Cardiac septum (tissue), 1 donor: ENCODE measurements around the gene HAVCR1. TPM values are rescaled to one million over a fixed set of nuclear protein-coding genes. Genes with fewer than 3 reads are reported as not detected.
A peak's percentile ranks its signal among the peaks of the same experiment; 100 is the strongest.
"Not testable (repeated sequence)": the region's sequence is repeated elsewhere in the genome, so short reads cannot be mapped to it uniquely, and the experiment has no call there.

Experiments used
- DNase-seq: peaks from one replicate; pipeline ENCODE4 v3.0.0-alpha.2; 2020; ENCODE audit warnings: low spot score
- intact Hi-C: fragments of 100-400 bp; cut with DNase I; formaldehyde crosslinking; loops from one replicate; pipeline ENCODE4 v1.14.0; 2022
- long read RNA-seq: library from polyadenylated mRNA; unstranded; transcript quantifications from one replicate; pipeline ENCODE4 v2.0.0, GENCODE V29; 2021
- total RNA-seq: library from RNA; stranded (reverse); fragmentation: NEBNext Ultra II Directional; extraction: Animal tissue kit (Norgen Biotek cat#: 25700); gene quantifications from one replicate; pipeline ENCODE4 v1.2.1, GENCODE V29; 2021
- donor health status: DM: no; HTN: no; CAD: no.

Gene HAVCR1
- total RNA-seq: 0.57 TPM
- long read RNA-seq: 0 reads

DNA sequence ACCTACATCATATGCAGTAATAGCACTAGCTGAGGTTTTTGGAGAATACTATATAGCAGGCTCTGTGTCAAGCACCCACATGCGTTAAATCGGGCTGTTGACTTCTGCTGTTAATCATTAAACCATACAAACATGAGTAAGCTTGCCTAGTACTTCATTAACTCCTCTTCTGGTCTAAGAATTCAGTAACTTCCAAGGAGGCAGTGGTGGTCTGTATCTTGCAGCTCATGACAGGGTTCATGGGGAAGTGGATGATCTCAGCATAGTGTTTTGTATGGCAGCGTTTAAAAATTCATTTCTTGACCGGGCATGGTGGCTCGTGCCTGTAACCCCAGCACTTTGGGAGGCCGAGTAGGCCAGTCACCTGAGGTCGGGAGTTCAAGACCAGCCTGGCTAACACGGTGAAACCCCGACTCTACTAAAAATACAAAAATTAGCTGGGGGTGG, at the start of gene HAVCR1:
TSS of gene HAVCR1 (minus strand) at position 24 of the 447 bp plus-strand sequence. CDS start 1,173 bp downstream, outside the sequence.
- DNase-seq: no peak
- intact Hi-C loops: no loop called here

DNA sequence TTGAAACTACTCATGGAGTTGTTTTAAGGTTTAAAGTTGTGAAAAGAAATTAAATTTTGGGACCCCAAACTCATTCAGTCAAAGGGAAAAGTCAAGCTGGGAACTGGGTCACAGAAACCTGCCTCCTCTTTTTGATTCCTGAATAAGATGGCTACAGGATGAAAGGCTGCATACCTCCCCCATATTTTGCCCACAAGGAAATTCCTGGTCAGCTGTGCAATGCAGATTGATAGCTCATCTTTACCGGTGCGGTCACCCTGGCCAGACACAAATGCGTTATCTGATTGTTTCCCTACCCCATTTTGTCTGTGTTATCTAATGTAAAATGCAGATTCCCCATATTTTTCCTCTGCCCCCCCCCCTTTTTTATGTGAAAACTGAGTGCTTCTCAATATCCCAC, 48.6 kb upstream of the HAVCR1 start:
- intact Hi-C loops: no loop called here
- DNase-seq: no peak

DNA sequence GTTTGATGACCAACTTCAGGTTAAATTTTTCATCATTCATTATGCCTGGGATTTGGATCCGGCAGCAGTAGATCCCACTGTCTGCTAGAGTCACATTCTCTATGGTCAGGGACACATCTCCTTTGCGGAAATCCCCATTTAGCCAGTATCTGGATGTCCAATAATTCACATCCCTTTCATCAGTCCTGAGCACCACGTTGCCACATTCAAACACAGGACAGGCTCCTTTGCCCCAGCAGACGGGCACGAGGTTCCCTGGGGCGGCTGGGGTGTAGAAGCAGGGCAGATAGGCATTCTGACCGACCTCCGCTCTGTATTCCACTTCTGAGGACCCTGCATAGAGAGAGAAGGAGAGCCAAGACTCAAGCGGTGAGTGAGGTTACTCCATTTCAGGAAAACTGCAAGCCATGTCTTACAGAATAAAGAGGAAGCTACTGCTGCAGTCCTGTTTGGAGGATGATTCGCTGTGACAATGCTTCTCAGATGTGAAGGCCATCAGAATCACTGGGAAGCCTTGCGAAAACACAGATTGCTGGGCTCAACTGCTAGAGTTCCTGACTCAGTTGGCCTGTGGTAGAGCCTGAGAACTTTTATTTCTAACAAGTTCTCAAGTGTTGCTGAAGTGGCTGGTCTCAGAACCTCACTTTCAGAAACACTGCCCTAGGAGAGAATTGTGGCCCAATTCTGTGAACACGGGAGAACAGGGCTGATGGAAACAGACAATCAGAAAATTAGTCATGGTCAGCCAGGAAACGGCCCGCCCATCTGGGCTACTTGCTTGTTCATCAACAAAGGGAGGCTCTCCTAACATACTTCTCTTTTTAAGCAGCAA, 47.9 kb upstream of the HAVCR1 start:
- DNase-seq: no peak
- intact Hi-C loops: no loop called here

DNA sequence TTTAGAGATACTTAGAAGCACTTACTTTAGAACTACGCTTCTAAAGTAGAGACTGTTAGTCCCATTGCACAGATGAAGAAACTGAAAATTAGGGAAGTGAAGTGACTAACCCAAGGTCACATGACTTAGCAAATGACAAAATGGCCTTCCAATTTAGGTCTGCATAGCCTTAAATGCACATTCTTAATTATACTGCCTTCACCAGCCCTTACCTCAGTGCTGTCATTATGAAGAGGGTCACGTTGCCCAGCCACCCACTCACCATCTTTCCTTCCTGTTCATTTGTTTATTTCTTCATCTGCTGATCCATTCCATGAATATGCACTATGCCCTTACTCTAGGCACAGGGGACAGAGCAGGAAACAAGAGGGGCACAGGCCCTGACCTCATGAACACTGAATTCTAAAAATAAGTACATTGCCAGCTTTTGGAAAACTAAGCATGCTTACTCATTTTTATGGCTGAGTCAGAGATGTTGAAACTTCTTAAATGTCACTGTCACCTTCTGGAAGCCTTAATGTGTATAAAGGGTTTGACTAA, 41.3 kb upstream of the HAVCR1 start:
- intact Hi-C loops: no loop called here
- DNase-seq: no peak

DNA sequence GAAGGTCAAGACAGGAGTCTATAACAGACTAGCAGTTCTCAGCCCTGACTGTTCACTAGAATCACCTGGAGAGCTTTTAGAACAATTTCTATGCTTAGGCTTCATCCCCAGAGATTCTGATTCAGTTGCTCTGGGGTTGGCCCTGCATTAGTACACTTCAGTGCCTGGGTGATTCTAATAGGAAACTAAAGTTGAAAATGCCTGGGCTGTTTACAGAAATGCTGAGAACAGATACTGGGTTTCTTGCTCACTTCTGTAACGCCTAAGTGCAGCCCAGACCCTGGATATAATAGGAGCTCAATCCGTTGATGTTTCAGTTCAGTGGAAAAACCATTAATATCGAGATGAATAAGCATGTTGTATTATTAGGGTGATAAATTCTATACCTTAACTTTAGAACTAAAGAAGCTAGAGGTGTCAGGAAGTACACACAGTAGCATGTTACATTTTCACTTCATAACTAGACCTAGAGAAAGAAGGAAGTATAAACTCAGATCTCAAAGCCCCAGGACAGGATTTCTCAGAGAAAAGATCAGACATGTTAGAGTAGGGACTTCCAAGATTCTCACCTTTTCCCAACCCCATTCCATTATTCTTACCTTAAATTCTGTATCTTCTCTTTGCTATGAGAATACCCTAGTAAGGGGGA, 29.6 kb upstream of the HAVCR1 start:
- DNase-seq: no peak
- intact Hi-C loops: no loop called here

DNA sequence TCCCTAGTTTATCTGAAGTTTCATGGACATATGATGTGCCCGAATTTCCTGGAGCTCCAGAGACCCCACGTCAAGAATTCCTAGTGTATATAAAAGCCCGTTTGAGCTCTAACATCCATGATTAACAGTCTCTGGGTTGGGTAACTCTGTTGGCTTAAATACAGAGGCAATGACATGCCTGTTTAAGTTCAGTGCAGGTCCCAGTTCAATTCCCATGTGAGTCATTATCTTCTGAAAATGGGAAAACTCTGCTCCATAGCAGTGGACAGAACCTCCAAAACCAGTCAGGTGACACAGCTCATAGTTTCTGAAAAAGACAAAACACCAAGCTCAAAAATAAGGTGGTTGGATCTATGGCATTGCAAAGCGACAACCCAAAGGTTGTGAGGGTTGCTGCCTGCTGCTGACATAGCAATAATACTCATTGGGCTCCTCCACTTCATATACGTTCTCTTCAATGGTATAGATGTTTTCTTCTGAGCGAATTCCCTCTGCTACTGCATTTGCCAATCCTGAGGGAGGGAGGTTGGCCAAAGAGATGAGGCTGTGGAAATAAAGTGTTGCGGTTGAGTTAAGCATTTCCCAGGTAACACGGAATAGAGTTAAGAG, 27.9 kb upstream of the HAVCR1 start:
- DNase-seq: no peak
- intact Hi-C loops: no loop called here

DNA sequence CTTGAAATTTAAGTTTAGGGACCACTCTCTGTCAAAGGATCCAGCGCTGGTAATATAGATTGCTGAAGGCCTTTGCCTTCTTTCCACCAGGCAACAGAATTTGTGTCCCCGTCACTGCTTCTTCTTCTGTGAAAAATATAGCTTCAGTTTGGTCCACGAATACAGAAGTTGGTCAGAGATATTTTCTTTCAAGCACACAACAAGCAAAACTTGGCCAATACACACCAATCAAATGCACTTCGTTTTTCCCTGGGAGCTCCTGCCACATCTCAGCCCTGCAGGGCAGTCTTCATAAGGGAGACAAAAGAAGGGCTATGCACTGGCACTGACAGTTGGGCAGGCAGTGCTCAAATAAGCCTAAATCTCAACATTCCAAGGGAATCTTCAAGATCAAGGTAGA, 27.0 kb upstream of the HAVCR1 start:
- no peak for DNase-seq
- intact Hi-C loops: no loop called here

DNA sequence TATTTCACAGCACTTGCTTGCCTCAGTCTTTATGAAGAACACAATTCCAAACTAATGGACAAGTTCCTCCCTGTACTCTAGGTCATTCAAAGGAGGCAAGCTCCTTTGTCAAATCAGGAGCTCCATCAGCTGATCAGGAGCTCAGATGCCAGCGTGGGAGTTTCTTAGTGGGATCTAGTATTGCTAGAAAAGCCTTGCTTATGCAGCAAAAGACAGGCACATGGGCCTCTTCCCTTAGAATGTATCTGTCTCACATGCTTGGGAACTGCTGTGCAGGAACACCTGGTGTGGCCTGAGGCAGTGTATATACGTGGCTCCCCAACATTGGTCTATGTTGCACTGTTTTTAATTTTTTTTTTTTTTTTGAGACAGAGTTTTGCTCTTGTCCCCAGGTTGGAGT, 21.4 kb upstream of the HAVCR1 start:
- DNase-seq: peak; percentile 39
- intact Hi-C loops: no loop called here

DNA sequence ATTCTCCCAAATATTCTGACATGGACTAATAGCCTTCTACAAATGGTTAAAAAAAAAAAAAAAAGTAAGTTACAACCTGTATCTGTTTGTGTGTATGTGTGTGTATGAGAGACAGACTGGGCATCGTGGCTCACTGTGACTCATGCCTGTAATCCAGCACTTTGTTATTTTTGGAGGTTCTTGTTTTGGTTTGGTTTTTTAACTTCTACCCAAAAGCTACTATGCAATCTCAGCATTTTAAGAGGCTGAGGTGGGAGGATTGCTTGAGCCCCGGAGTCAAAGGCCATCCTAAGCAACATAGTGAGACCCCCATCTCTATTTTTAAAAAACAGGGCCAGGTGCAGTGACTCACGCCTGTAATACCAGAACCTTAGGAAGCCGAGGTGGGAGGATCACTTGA, 17.6 kb upstream of the HAVCR1 start:
- DNase-seq: no peak
- intact Hi-C loops: no loop called here

DNA sequence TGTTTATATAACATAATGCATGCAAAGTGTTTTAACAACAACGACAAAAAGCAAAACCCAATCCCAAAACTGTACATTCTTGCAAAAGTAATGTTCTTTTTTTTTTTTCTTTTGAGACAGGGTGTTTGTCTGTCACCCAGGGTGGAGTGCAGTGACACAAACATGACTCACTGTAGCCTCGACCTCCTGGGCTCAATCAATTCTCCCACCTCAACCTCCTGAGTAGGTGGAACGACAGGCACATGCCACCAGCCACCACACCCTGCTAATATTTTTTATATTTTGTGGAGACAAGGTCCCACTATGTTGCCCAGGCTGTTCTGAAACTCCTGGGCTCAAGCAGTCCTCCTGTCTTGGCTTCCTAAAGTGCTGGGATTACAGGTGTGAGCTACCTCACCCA, 13.6 kb upstream of the HAVCR1 start:
- DNase-seq: no peak
- intact Hi-C loops: no loop called here

DNA sequence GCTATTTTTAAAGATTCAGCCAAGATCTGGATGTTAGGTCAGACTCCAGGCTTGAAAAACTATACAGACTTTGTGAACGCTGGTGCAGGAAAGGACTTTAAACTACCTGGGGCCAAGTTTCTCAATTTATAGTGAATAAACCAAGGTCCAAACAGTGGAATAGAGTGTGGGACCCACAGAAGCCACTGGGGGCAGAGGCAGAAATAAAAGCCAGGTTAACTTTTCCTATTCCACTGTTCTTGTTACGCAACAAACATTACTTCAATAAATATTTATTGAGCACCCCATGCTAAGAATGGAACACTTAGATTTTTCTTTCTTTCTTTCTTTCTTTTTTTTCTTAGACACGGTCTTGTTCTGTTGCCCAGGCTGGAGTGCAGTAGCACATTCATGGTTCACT, 11.0 kb upstream of the HAVCR1 start:
- intact Hi-C loops: no loop called here
- no peak for DNase-seq

DNA sequence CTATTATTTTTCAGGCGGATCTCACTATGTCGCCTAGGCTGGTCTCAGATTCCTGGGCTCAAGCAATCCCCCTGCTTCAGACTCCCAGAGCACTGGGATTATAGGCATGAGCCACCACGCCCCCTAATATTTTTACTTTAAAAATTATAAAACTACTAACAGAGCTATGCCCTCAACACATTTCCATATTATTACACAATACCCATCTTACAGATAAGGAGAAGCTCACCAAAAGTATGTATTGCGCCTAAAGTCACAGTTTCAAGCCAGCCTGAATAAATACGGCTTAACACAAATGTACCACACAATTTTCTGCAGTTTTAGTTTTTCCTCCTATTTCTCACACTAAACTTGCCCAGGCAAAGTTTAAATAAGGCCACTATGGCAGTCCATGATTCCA, 9.9 kb upstream of the HAVCR1 start:
- intact Hi-C loops: no loop called here
- DNase-seq: no peak

DNA sequence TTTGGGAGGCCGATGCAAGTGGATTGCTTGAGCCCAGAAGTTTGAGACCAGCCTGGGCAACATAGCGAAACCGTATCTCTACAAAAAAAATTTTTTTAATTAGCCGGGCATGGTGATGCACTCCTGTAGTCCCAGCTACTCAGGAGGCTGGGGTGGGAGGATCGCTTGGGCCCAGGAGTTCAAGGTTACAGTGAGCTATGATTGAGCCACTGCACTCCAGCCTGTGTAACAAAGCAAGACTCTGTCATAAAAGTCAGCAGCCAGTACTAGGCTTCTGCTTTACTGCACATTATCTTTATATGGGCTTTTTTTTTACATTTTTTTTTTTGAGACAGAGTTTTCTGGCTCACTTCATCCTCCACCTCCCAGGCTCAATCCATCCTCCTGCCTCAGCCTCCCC, 9.4 kb upstream of the HAVCR1 start:
- DNase-seq: no peak
- intact Hi-C loops: no loop called here

DNA sequence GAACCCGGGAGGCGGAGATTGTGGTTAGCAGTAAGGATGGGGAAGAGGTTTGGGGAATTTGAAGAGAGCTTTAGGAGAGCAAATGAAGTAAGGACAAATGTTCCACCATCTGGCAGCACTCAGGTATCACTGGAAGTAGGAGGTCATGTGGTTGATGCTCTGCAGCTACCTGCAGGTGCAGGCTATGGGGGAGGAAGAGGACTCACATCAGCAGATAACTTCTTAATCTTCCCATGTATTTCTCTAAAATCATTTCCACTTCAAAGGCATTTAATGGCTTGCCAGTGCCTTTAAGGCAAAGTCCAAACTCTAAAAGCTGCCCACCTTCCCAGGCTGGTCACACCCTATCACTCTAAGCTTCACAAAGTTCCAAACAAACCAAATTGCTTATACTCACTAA, 8.1 kb upstream of the HAVCR1 start:
- no peak for DNase-seq
- intact Hi-C loops: no loop called here

DNA sequence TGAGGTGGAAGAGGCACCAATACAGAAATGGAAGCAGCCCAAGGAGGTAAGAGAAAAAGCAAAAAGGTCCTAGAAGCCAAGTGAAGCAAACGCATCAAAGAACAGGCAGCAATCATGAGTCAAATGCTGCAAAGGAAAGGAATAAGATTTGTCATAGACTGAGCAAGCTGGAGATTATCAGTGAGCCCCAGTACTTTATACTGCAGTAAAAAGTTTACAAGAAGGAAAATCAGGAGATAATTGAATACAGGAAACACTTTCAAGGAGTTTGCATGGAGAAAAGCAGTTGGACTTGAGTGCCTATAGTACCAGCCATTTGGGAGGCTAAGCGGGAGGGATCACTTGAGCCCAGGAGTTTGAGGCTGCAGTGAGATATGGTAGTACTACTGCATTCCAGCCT, 7.2 kb upstream of the HAVCR1 start:
- no peak for DNase-seq

DNA sequence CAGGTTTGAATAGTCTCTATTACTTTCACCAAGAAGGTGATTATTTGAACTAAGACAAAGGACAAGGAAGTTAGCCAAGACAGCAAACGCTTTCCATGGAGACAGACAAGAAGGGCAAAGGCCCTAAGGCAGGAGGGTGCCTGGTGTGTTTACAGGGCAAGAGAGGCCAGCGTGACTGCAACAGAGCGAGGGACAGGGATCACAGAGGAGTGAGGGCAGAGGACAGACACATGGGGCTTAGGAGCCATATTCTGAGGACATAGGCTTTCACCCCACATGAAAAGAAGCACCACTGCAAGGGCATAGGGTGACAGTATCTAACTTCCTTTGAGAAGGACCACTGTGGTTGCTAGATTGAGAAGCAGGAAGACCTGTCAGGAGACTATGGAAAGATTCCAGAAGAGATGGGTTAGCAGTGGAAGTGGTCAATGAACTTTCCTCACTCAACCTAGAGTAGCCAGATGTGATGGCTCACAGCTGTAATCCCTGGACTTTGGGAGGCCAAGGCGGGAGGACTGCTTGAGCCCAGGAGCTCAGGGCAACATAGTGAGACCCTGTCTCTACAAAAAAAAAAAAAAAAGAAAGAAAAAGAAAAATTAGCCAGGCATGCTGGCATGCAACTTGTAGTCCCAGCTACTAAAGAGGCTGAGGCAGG, 5.0 kb upstream of the HAVCR1 start:
- intact Hi-C loops: no loop called here
- DNase-seq: no peak

More for the DNA sequence above, 7.2 kb upstream of the HAVCR1 start:
- intact Hi-C loops: no loop called here

DNA sequence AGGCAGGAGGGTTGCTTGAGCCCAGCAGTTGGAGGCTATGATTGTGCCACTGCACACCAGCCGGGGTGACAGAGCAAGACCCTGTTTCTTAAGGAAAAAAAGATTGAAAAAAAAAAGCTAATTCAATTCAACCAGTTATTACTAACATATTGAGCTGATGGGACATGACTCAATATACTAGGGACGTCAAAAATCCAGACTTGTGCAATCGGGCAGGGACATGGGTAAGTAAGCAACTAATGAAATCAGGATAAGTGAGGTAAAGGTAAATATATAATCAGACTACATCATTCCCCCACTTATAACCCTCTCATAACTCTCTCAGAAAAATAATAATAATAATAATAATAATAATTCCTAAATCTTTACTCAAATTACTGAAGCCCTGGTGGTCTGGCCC, 975 bp upstream of the HAVCR1 start:
- intact Hi-C loops: no loop called here
- DNase-seq: no peak

DNA sequence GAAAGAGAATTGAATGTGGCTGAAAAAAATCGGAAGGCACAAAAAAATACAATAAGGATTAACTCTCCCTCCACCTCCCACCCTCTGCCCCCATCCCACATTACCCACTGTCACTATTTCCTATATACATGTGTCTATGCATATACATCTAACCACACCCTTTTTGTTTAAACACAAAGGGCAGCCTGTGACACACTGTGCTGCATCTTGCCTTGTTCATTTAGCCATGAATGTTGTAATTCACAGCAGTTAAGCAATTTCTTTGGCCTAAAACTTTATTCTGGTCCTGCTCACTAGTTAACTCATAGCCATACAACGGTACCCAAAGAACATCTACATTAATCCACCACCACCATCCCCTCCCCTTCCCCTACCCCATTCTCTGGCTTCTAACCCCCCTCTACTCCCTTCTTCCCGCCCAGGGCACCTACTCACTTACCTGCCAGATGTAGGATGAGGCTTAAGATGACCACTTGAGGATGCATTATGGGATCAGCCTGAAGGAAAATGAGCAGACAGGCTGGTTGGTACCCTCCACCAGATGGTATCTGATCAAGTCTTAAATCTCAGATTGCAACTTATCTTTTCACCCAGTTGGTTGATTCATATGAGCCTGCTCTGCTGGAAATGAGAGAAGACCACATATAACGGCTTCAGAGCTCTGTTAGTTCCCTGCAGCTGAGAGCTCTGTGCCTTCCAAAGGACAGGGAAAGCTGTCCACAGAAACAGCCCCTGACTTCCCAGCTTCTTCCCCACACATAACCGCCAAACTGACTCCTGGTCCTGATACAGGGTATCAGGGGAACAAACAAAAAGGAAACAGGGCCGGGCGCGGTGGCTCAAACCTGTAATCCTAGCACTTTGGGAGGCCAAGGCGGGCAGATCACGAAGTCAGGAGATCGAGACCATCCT, 1.2 kb downstream of the HAVCR1 start:
- intact Hi-C loops: no loop called here
- no peak for DNase-seq

DNA sequence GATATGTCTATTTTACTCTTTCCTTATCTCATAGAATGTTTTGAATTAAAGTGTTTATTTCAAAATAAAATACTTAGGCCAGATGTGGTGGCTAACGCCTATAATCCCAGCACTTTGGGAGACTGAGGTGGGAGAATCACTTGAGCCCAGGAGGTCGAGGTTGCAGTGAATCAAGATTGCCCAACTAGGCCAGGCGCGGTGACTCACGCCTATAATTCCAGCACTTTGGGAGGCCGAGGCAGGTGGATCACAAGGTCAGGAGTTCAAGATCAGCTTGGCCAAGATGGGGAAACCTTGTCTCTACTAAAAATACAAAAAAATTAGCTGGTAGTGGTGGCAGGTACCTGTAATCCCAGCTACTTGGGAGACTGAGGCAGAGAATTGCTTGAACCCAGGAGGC, 2.1 kb downstream of the HAVCR1 start:
- DNase-seq, intact Hi-C loops: not testable (repeated sequence)
